ENCODE measurements around the gene IL1RAPL1. TPM values are rescaled to one million over a fixed set of nuclear protein-coding genes. Genes with fewer than 3 reads are reported as not detected.
"Not testable (repeated sequence)": the region's sequence is repeated elsewhere in the genome, so short reads cannot be mapped to it uniquely, and the experiment has no call there.

The IL1RAPL1 gene
- polyA plus RNA-seq, 1 donor = 0.66 TPM

- peak; percentile 34 for DNase-seq (ENCODE audit: low read depth)
Measured at GRCh38 chrX:29257521-29257920, 670.3 kb downstream of the IL1RAPL1 start.

DNA sequence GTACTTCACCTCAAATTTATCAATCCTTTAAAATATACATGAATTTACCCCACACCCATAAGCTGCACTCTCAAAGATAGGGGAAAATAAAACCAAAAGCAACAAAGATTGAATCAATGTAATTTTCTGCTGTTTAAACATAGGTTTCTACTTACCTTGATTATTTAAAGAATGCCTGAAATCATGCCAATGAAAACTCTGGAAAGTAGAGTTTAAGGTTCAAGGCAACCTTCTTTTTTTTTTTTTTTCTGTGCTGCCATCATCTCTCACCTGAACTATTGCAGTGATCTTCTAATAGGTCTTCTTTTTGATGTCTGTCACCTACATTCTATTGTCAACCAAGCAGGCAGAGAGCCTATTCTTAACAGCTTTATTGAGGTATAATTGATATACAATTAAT, 682.1 kb downstream of the IL1RAPL1 start:
- no peak for DNase-seq (ENCODE audit: low read depth)

DNA sequence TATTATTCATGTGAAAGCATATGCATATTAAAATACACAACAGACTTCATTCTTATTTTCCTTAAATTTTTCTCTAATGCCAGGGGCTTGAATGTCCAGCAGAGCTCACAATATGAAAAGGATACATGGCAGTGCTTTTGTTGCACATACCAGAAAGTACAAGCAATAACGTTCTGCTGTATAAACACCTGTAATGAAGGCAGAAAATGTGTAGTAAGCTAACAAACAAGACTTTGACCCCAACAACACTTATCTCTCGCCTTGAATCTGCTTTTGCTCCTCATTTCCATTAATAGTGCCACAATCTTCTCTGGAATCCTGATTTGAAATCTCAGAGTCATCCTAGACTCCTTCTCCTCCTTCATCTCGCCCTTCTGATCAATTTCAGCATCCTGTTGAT, 687.3 kb downstream of the IL1RAPL1 start:
- DNase-seq (ENCODE audit: low read depth) = no peak

DNA sequence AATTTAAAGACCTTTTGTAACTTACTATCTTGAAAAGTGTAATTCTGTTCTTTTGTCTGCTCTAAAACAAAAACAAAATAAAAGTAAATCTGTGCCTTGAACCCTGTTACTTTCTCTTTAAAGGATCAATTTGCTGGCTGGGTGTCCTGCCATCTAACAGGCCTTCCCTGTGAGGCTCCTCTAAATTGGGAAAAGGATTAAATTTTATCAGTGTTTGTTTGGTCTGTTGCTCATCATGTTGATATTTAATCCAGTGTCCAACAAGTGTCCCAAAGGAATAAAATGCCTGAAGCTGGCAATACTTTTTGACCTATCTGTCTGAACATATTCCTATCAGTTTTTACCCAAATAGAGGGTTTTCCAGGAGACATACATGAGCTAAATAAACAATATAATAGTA, 688.7 kb downstream of the IL1RAPL1 start:
- no peak for DNase-seq (ENCODE audit: low read depth)

- no peak for DNase-seq (ENCODE audit: low read depth)
Measured at GRCh38 chrX:29281078-29281742, 694.0 kb downstream of the IL1RAPL1 start.

- no peak for DNase-seq (ENCODE audit: low read depth)
Measured at GRCh38 chrX:29285664-29286063, 698.4 kb downstream of the IL1RAPL1 start.

DNA sequence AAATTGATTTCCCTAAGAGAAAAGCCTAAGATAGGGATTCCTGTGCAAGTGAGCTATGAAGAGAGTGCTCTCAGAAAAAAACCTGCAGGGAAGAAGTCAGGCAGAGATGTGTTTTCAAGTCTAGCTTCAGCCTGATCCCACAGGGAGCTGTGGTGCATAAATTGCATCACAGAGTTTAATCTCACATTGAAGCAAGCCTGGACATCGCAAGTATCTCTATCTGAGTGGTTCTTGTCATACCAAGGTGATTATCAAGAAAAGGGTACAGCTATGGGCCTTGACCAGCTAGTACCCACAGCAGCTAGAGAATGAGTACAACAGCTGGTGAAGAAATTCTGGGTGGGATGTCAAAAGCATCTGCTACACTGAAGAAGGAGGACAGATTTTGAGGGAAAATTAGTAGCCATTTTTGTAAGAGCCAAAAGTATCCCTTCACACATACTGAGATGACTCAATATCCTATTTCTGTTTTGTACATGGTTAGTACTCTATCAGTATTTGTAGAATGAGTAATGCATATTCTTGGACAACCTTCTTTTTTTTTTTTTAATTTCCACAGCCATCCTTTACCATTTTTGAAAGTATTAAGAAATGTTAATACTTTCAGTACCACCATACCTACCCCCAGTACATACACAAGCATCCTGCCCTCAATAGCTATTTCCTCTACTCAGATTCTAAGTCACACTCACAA, 708.9 kb downstream of the IL1RAPL1 start:
- no peak for DNase-seq (ENCODE audit: low read depth)

- DNase-seq (ENCODE audit: low read depth) = peak; percentile 14
Measured at GRCh38 chrX:29297171-29297800, 710.0 kb downstream of the IL1RAPL1 start.

DNA sequence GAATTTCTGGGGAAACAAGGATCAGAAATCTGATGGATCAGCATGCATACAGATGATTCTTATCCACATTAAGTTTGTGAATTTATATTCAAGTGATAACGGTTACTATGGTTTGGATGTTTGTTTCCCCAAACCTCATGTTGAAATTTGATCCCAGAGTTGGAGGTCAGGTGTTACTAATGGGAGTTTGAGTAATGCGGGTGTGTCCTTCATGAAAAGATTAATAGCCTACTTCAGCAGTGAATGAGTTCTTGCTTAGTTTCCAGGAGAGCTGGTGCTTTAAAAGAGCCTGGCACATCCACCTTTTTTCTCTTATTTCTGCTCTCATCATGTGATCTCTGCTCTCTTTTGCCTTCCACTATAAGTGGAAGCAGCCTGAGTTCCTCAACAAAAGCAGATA, 712.4 kb downstream of the IL1RAPL1 start:
- DNase-seq (ENCODE audit: low read depth) = no peak

- no peak for DNase-seq (ENCODE audit: low read depth)
Measured at GRCh38 chrX:29308726-29309125, 721.5 kb downstream of the IL1RAPL1 start.

- no peak for DNase-seq (ENCODE audit: low read depth)
Measured at GRCh38 chrX:29315931-29316330, 728.7 kb downstream of the IL1RAPL1 start.

GRCh38 chrX:29318012-29318411, 730.8 kb downstream of the IL1RAPL1 start:
- DNase-seq (ENCODE audit: low read depth) = no peak

- not testable (repeated sequence) for DNase-seq (ENCODE audit: low read depth)
Measured at GRCh38 chrX:29332429-29332828, 745.2 kb downstream of the IL1RAPL1 start.

DNA sequence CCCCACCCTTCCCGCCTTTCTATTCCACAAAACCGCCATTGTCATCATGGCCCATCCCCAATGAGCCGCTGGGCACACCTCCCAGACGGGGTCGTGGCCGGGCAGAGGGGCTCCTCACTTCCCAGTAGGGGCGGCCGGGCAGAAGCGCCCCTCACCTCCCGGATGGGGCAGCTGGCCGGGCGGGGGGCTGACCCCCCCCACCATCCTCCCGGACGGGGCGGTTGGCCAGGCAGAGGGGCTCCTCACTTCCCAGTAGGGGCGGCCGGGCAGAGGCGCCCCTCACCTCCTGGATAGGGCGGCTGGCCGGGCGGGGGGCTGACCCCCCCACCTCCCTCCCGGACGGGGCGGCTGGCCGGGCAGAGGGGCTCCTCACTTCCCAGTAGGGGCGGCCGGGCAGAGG, 745.8 kb downstream of the IL1RAPL1 start:
- DNase-seq (ENCODE audit: low read depth) = not testable (repeated sequence)

GRCh38 chrX:29348288-29348687, 761.0 kb downstream of the IL1RAPL1 start:
- DNase-seq (ENCODE audit: low read depth) = no peak

GRCh38 chrX:29359276-29359675, 772.0 kb downstream of the IL1RAPL1 start:
- no peak for DNase-seq (ENCODE audit: low read depth)

DNA sequence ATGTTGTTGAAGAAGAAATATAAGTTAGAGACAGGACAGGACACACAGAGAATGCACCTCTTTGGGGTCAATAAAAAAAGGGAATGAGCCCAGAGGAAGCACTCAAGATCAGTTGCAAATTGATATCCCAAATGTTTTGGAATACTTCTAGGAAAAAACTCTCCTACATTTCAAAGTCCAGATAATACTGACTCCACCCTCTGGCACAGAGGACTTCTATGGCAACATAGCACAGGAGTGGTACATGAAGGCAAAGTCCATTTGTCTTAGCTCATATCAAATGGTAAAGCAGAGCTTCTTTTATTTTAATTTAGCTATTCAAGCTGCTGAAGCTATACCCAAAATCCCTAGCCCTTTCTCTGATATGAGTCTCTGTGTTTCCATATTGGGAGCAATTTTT, 787.5 kb downstream of the IL1RAPL1 start:
- not testable (repeated sequence) for DNase-seq (ENCODE audit: low read depth)

- no peak for DNase-seq (ENCODE audit: low read depth)
Measured at GRCh38 chrX:29376584-29376983, 789.3 kb downstream of the IL1RAPL1 start.

GRCh38 chrX:29382811-29383210, 795.6 kb downstream of the IL1RAPL1 start:
- no peak for DNase-seq (ENCODE audit: low read depth)

DNA sequence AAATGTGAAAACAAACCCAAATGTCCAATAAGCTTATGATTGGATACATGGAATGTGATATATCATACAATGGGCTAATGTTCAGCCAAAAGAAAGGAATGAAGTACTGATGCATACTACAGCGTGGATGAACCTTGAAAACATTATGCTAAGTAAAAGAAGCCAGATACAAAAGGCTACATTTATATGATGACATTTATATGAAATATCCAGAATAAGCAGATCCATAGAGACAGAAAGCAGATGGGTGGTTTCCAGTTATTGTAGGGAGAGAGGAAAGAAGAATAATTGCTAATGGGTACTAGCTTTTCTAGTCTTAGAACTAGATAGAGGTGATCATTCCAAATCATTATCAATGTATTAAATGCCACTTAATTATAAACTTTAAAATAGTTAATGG, 801.3 kb downstream of the IL1RAPL1 start:
- no peak for DNase-seq (ENCODE audit: low read depth)

GRCh38 chrX:29397506-29397905, 810.3 kb downstream of the IL1RAPL1 start:
- no peak for DNase-seq (ENCODE audit: low read depth)

DNA sequence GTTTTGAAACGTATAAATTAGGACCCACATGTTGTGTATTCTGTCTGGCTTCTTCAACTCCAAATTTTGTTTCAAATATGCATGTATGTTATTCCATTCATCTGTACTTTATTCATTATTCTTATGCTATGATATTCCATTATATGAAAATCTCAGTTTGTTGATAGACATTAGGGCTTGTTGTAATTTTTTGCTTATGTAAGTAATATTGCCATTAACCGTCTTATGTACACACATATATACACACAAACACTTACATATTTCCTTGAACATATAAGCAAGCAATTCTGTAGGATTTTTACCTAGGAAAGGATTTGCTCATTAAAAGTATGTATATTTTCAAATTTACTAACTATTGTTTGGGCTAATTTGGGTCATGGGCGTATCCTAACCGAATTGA, 820.1 kb downstream of the IL1RAPL1 start:
- no peak for DNase-seq (ENCODE audit: low read depth)
